Hematopoietic multipotent progenitor cell treated with erythropoietin and hydrocortisone succinate and interleukin-3 and kit ligand, for 4 days (in vitro differentiated cells): ENCODE data around the gene NBPF20.
"Not testable (repeated sequence)": the region's sequence is repeated elsewhere in the genome, so short reads cannot be mapped to it uniquely, and the experiment has no call there.

ENCODE experiments used
- DNase-seq: peaks from one replicate; pipeline ENCODE4 v3.0.0-alpha.2; 2015

NBPF20 gene

DNA sequence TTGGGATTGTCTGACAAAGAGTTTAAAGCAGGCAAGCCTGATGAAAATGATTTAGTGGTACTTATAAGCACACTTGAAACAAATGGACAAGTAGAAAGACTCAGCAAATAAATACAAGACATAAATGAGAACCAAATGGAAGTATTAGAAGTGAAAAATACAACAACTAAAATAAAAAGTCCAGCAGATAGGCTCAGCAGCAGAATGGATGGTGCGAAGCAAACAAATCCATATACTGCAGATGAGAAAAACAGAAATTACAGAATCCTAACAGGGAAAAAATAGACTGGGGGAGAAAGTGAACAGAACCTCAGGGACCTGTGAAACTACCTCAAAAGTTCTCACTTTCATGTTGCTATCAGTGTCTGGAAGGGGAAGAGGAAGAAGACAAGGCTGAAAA lies 3.9 kb upstream of the NBPF20 start:
- DNase-seq = not testable (repeated sequence)

DNA sequence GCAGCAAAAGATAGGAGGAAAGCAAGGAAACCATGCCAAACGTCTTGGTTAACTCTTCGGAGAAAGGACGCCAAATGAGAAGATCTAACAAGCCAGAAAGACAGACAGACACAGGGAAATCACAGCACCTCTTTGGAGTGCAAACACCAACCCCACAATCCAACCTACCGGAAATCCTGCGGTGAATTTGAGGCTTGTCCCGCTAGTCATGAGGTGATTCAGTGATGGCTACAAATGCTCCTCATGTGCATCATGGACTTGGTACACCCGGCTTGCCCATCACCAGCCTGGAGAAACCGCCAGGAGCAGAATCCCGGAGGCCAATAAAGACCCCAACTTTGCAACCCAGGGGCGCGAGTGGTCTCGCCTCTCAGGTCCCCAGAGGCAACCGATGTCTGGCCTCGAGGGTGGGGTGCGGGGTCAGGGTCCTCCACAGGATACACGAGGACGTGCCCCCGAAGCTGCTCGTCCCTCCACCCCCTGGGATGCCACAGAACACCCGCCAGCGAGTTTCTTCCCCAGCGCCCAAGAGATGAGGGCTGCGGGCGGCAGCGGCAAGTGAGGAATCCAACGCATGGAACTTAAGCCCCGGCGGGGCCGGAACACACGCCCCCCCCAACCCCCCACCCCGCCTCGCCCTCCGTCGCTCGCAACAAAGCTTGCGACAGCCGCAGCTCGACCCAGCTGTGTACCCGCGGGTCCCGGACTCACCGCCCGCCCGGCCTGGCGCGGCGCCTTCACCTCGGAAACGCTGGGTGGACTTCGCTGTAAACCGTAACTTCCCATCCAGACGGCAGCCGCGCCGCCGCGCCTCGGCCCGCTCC lies 579 bp downstream of the NBPF20 start:
- peak; percentile 18 for DNase-seq

GRCh38 chr1:145415149-145415548 lies 10.3 kb downstream of the NBPF20 start:
- not testable (repeated sequence) for DNase-seq

DNA sequence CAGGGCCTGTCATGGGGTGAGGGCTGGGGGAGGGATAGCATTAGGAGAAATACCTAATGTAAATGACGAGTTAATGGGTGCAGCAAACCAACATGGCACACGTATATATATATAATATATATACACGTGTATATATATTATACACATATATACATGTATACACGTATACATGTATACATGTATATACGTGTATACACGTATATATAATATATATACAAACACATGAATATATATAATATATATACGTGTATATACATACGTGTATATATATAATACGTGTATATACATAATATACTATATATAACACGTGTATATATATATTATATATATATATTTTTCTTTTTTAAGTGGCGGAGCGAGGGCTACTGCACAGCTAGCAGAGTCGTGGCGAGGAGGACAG lies 18.1 kb downstream of the NBPF20 start:
- not testable (repeated sequence) for DNase-seq

DNA sequence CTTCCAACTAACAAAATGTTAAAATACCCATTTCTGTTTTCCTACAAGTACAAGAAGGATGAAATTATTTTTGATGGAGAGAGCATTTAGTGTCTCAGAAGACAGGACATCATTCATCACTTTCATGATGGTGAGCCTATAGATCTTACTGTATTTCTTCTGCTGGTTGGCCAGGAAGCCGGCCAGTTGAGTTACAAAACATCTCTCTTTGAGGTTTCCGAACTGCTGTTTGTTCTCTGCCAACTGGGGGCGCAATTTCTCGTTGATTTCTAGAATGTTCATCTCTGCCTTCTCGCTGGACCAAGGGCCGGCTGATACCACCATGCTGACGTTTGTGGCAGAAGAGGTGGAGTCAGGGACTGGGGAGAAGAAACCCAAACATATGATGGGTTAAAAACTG lies 20.5 kb downstream of the NBPF20 start:
- DNase-seq = not testable (repeated sequence)

DNA sequence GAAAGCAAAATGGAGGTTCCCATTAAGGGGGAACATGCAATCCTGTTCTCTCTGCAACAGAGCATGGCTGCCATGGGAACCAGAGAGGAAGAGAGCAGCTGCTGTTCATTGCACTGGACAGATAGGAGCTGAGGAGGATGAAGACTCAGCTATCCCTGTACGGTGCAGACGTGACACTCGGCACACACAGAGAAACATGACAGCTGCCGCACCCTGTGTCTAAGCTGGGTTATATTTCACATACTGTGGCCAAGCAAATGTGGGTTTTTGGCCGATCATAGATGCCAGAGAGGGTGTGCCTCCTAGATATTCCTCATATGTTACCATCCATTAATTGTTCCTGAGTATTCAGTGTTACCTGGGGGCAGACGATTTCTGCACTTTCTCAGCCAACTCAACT lies 24.7 kb downstream of the NBPF20 start:
- DNase-seq = not testable (repeated sequence)
